ENCODE measurements around the gene PTGES3. TPM values are rescaled to one million over a fixed set of nuclear protein-coding genes. Genes with fewer than 3 reads are reported as not detected.

PTGES3 gene
- polyA plus RNA-seq, 2 of the 4 experiments (the other 2 are of a cell fraction): 272 to 406 TPM

- FAIRE-seq (no peak), DNase-seq (ENCODE audit: low read depth in 1 of 2, low spot score in 1 of 2) (peak in 1 of 2 experiments; percentile 40), ATAC-seq (no peak)
- no peaks in the 10 kb centered on the region for H3K9me3 ChIP-seq
- peak overlapping the region; percentile 99 for H3K4me3 ChIP-seq
- peak overlapping the region; percentile 85 for H3K4me2 ChIP-seq
- peak overlapping the region; percentile 96 to 99 for H3K27ac ChIP-seq
- POLR2A ChIA-PET: interaction anchor here (3.2 kb wide), 1 partner anchor 35 kb away, joined by 72 read pairs; the partner anchor contains the start of gene PTGES3
- WGBS (ENCODE audit: missing lambda C conversion rate): 2% methylated on average over 14 of the region's 14 CpGs
- TF ChIP-seq, protein P1, sequence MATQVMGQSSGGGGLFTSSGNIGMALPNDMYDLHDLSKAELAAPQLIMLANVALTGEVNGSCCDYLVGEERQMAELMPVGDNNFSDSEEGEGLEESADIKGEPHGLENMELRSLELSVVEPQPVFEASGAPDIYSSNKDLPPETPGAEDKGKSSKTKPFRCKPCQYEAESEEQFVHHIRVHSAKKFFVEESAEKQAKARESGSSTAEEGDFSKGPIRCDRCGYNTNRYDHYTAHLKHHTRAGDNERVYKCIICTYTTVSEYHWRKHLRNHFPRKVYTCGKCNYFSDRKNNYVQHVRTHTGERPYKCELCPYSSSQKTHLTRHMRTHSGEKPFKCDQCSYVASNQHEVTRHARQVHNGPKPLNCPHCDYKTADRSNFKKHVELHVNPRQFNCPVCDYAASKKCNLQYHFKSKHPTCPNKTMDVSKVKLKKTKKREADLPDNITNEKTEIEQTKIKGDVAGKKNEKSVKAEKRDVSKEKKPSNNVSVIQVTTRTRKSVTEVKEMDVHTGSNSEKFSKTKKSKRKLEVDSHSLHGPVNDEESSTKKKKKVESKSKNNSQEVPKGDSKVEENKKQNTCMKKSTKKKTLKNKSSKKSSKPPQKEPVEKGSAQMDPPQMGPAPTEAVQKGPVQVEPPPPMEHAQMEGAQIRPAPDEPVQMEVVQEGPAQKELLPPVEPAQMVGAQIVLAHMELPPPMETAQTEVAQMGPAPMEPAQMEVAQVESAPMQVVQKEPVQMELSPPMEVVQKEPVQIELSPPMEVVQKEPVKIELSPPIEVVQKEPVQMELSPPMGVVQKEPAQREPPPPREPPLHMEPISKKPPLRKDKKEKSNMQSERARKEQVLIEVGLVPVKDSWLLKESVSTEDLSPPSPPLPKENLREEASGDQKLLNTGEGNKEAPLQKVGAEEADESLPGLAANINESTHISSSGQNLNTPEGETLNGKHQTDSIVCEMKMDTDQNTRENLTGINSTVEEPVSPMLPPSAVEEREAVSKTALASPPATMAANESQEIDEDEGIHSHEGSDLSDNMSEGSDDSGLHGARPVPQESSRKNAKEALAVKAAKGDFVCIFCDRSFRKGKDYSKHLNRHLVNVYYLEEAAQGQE (IDR thresholded peaks at IDR 0.05): no peak
- TF ChIP-seq JUNB (IDR thresholded peaks at IDR 0.05): no peak
- TF ChIP-seq ZC3H11A (IDR thresholded peaks at IDR 0.05): no peak
- no peak for TF ChIP-seq CHD2 (IDR thresholded peaks at IDR 0.05; ENCODE audit: low read length, partially characterized antibody)
- no peak for TF ChIP-seq RCOR1 (IDR thresholded peaks at IDR 0.05; ENCODE audit: low read depth, low read length)
- TF ChIP-seq TFCP2L1 (CRISPR knock-in tag; IDR thresholded peaks at IDR 0.05): no peak
- no peak for TF ChIP-seq RNF2 (IDR thresholded peaks at IDR 0.05; ENCODE audit: borderline replicate concordance, low read depth)
- TF ChIP-seq MAFK (IDR thresholded peaks at IDR 0.05; ENCODE audit: partially characterized antibody): no peak
- TF ChIP-seq, protein P2, sequence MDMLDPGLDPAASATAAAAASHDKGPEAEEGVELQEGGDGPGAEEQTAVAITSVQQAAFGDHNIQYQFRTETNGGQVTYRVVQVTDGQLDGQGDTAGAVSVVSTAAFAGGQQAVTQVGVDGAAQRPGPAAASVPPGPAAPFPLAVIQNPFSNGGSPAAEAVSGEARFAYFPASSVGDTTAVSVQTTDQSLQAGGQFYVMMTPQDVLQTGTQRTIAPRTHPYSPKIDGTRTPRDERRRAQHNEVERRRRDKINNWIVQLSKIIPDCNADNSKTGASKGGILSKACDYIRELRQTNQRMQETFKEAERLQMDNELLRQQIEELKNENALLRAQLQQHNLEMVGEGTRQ (IDR thresholded peaks at IDR 0.05): no peak
- no peak for TF ChIP-seq RAD21 (conservative IDR thresholded peaks at IDR 0.05 in 1 of 2, IDR thresholded peaks at IDR 0.05 in 1 of 2)
- TF ChIP-seq ELK1 (IDR thresholded peaks at IDR 0.05; ENCODE audit: low read depth, low read length): no peak
- no peak for TF ChIP-seq PBX3 (IDR thresholded peaks at IDR 0.05)
- no peak for TF ChIP-seq BHLHE40 (IDR thresholded peaks at IDR 0.05; ENCODE audit: low read depth, low read length)
- no peak for TF ChIP-seq KDM5A (IDR thresholded peaks at IDR 0.05)
- TF ChIP-seq KDM1A (IDR thresholded peaks at IDR 0.05; ENCODE audit: low read depth): no peak
- no peak for TF ChIP-seq SMC3 (IDR thresholded peaks at IDR 0.05)
- no peak for TF ChIP-seq NFE2L2 (conservative IDR thresholded peaks at IDR 0.05; ENCODE audit: low read length)
- TF ChIP-seq CHD4 (IDR thresholded peaks at IDR 0.05; ENCODE audit: borderline replicate concordance): no peak
- TF ChIP-seq CEBPB (IDR thresholded peaks at IDR 0.05): no peak
- peaks cover 45% of the 10 kb centered on the region for H3K4me1 ChIP-seq
- CTCF ChIA-PET: interaction anchor here (1.7 to 1.8 kb wide), 2 partner anchors 84 to 87 kb away, joined by 3 read pairs; no protein-coding TSS in a partner anchor
Measured at GRCh38 chr12:56723889-56724700, 36.0 kb upstream of the PTGES3 start.

All from A549 (cell line).